ENCODE measurements around the gene C5orf46.

Gene C5orf46

DNA sequence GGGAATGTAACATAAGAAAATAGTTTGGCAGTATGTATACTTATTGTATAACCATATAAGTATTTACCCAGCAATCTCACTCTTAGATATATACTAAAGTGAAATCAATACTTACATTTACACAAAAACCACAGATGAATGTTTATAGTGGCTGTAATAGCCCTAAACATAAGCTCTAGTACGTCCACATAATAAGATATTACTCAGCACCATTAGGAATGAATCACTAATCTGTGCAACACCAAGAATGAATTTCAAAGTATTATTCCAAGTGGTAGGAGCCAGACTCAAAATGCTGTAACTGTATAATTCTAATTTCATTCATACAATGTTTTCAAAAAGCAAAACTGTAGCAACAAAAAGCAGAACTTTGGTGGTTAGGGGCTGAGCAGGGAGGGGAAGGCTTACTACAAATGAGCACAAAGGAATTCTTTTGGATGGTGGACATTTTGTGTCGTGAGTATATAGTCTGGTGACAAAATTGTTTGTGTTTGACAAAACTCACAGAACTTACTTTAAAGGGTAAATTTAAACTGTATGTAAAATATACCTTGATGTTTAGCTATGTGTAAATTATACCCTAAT, 11.9 kb upstream of the C5orf46 start:
- no peak overlapping the region for H3K4me3 ChIP-seq (ENCODE audit: low read depth, low read length)
- in situ Hi-C loops (cut with HindIII; ENCODE audit: low sequenced_read_pairs): no loop called here
- peak; percentile 67 for DNase-seq (ENCODE audit: low read depth, low spot score)
- TF ChIP-seq CTCF (IDR thresholded peaks at IDR 0.05; ENCODE audit: low read depth, low read length): no peak

DNA sequence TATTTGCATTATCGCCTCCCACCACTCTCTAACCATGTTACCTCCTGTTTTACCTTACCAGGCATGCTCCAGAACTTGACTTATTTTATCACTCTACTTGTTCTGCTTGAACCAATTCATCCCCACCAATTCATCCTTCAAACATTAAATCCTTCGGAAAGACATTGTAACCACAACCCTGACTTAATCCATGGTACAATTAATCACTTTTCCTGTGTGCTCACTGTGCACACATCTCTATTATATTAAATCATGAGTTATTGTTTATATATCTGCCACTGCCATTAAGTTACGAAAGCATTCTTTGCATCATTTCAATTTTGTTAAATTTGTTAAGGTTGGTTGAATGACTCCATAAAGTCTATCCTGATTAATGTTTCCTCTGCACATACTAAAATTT, 7.4 kb upstream of the C5orf46 start:
- H3K4me3 ChIP-seq (ENCODE audit: low read depth, low read length): no peak overlapping the region
- DNase-seq (ENCODE audit: low read depth, low spot score): no peak
- no peak for TF ChIP-seq CTCF (IDR thresholded peaks at IDR 0.05; ENCODE audit: low read depth, low read length)
- in situ Hi-C loops (cut with HindIII; ENCODE audit: low sequenced_read_pairs): no loop called here

DNA sequence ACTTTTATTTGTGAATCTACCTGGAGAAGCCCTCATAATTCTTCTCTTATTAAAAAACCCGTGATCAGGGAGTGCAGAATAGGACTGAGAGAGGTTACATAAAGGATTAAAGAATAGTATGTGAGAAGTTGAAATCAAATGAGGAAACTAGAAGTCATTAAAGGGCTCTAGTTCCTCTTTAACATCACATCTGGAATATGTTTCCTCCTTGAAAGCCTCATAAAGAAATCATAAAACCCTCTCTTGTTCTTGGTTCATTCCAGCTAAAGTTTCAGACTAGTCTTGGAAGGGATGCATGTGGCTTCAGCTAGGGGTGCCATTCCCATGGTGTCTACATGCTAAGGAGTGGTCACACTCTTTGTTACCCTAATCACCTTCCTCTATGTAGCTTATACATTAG, 5.7 kb upstream of the C5orf46 start:
- no peak overlapping the region for H3K4me3 ChIP-seq (ENCODE audit: low read depth, low read length)
- DNase-seq (ENCODE audit: low read depth, low spot score): no peak
- no peak for TF ChIP-seq CTCF (IDR thresholded peaks at IDR 0.05; ENCODE audit: low read depth, low read length)
- in situ Hi-C loops (cut with HindIII; ENCODE audit: low sequenced_read_pairs): no loop called here

DNA sequence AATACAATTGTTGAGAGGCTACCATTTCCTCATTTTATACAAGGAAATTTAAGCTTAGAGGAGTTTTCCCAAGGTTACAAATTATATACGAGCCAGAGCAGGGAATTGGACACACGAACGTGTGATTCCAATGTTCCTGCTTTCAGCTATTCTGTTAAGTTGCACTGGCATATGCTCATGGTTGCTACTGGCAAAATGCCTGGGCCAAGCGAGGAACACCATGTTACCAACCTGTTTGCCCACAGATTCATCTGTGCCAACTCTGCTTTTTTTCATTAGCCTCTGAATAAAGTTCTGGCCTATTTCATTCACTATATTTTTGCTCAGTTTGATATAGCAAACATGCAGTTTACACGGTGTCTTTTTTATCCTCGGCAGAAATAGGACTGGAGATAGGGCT, 5.1 kb upstream of the C5orf46 start:
- no peak for TF ChIP-seq CTCF (IDR thresholded peaks at IDR 0.05; ENCODE audit: low read depth, low read length)
- in situ Hi-C loops (cut with HindIII; ENCODE audit: low sequenced_read_pairs): no loop called here
- DNase-seq (ENCODE audit: low read depth, low spot score): no peak
- no peak overlapping the region for H3K4me3 ChIP-seq (ENCODE audit: low read depth, low read length)

- in situ Hi-C loops (cut with HindIII; ENCODE audit: low sequenced_read_pairs): no loop called here
- no peak overlapping the region for H3K4me3 ChIP-seq (ENCODE audit: low read depth, low read length)
- no peak for DNase-seq (ENCODE audit: low read depth, low spot score)
- TF ChIP-seq CTCF (IDR thresholded peaks at IDR 0.05; ENCODE audit: low read depth, low read length): no peak
These were observed 2.2 kb downstream of the C5orf46 start for GRCh38 chr5:147904110-147904509.

GRCh38 chr5:147902609-147903115, 3.7 kb downstream of the C5orf46 start:
- in situ Hi-C loops (cut with HindIII; ENCODE audit: low sequenced_read_pairs): no loop called here
- no peak for DNase-seq (ENCODE audit: low read depth, low spot score)
- no peak for TF ChIP-seq CTCF (IDR thresholded peaks at IDR 0.05; ENCODE audit: low read depth, low read length)
- no peak overlapping the region for H3K4me3 ChIP-seq (ENCODE audit: low read depth, low read length)

Data from astrocyte of the spinal cord (primary cell).